ENCODE measurements around the gene MED9. TPM values are rescaled to one million over a fixed set of nuclear protein-coding genes. Genes with fewer than 3 reads are reported as not detected.
"Not testable (repeated sequence)": the region's sequence is repeated elsewhere in the genome, so short reads cannot be mapped to it uniquely, and the experiment has no call there.

Gene MED9
- total RNA-seq, result 19.1 TPM

- peak; percentile 93 for DNase-seq (ENCODE audit: low spot score)
Measured at GRCh38 chr17:17476865-17477467, at the start of gene MED9. Gene MED9 (plus strand): TSS chr17:17477000. CDS start chr17:17477042, 42 bp downstream.

- DNase-seq (ENCODE audit: low spot score), result no peak
Measured at GRCh38 chr17:17429222-17429621, 47.6 kb upstream of the MED9 start.

GRCh38 chr17:17430924-17431323, 45.9 kb upstream of the MED9 start:
- DNase-seq (ENCODE audit: low spot score), result not testable (repeated sequence)

GRCh38 chr17:17431605-17432004, 45.2 kb upstream of the MED9 start:
- DNase-seq (ENCODE audit: low spot score), result no peak

- no peak for DNase-seq (ENCODE audit: low spot score)
Measured at GRCh38 chr17:17433000-17433703, 43.6 kb upstream of the MED9 start.

GRCh38 chr17:17434477-17434876, 42.3 kb upstream of the MED9 start:
- DNase-seq (ENCODE audit: low spot score), result no peak

GRCh38 chr17:17435323-17435722, 41.5 kb upstream of the MED9 start:
- no peak for DNase-seq (ENCODE audit: low spot score)

GRCh38 chr17:17437461-17437860, 39.3 kb upstream of the MED9 start:
- no peak for DNase-seq (ENCODE audit: low spot score)

- DNase-seq (ENCODE audit: low spot score), result no peak
Measured at GRCh38 chr17:17437893-17438292, 38.9 kb upstream of the MED9 start.

- peak; percentile 64 for DNase-seq (ENCODE audit: low spot score)
Measured at GRCh38 chr17:17440010-17440843, 36.6 kb upstream of the MED9 start.

GRCh38 chr17:17440938-17441675, 35.7 kb upstream of the MED9 start:
- no peak for DNase-seq (ENCODE audit: low spot score)

GRCh38 chr17:17443173-17443572, 33.6 kb upstream of the MED9 start:
- no peak for DNase-seq (ENCODE audit: low spot score)

- DNase-seq (ENCODE audit: low spot score), result no peak
Measured at GRCh38 chr17:17445296-17445924, 31.4 kb upstream of the MED9 start.

- DNase-seq (ENCODE audit: low spot score), result peak; percentile 78
Measured at GRCh38 chr17:17445925-17446665, 30.7 kb upstream of the MED9 start.

GRCh38 chr17:17446666-17447155, 30.1 kb upstream of the MED9 start:
- DNase-seq (ENCODE audit: low spot score), result no peak

GRCh38 chr17:17447264-17447663, 29.5 kb upstream of the MED9 start:
- DNase-seq (ENCODE audit: low spot score), result no peak

GRCh38 chr17:17448076-17448475, 28.7 kb upstream of the MED9 start:
- no peak for DNase-seq (ENCODE audit: low spot score)

GRCh38 chr17:17448723-17449122, 28.1 kb upstream of the MED9 start:
- DNase-seq (ENCODE audit: low spot score), result no peak

GRCh38 chr17:17453088-17453487, 23.7 kb upstream of the MED9 start:
- no peak for DNase-seq (ENCODE audit: low spot score)

- no peak for DNase-seq (ENCODE audit: low spot score)
Measured at GRCh38 chr17:17454276-17454675, 22.5 kb upstream of the MED9 start.

GRCh38 chr17:17454700-17455099, 22.1 kb upstream of the MED9 start:
- not testable (repeated sequence) for DNase-seq (ENCODE audit: low spot score)

Measured in ureter (tissue), 1 donor.